ENCODE measurements around the gene AQP3.

The AQP3 gene

DNA sequence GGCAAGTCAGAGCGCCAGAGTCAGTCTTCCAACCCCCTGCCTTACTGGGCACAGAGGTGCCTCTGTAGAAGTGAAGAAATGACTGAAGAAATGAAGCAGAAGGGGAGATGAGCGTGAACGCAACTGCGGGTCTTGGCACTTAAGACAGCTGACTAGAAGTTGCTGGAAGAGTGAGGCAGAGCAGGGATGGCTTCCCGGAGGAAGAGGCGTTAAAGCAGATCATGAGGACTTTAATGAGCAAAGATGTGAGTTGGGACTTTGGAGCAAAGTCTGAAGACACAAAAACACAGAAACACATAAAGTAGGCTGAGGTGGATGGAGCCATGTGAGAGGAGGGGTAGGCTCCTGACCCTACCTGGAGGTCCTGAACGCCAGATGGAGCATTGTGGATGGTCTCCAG, 7.2 kb downstream of the AQP3 start:
- H3K14ac ChIP-seq (ENCODE audit: low read length), result no peak overlapping the region
- peaks cover 23 to 25% of the 10 kb centered on the region in 2 experiments for H3K4me1 ChIP-seq (ENCODE audit: control insufficient read depth in 1 of 2, insufficient read depth in 2 of 2, low read length in 2 of 2)
- no peaks in the 10 kb centered on the region for H3K79me2 ChIP-seq (ENCODE audit: control insufficient read depth, insufficient read depth, low read length, poor library complexity)
- no peak overlapping the region for H3K4me2 ChIP-seq (ENCODE audit: low read length)
- no peak overlapping the region for H4K8ac ChIP-seq (ENCODE audit: low read depth, low read length)
- no peak overlapping the region for H3K4me3 ChIP-seq (ENCODE audit: low read depth, low read length)
- no peak overlapping the region for H2AK5ac ChIP-seq (ENCODE audit: low read length)
- no peak for DNase-seq
- H4K12ac ChIP-seq (ENCODE audit: low read depth, low read length), result no peak overlapping the region
- H2AFZ ChIP-seq (ENCODE audit: insufficient read depth, low read length, poor library complexity), result no peak overlapping the region
- no peak overlapping the region for H2BK12ac ChIP-seq (ENCODE audit: low read length)
- H3K9ac ChIP-seq (ENCODE audit: low read length), result no peak overlapping the region
- no peak overlapping the region for H3K18ac ChIP-seq (ENCODE audit: low read length)
- H2BK5ac ChIP-seq (ENCODE audit: low read depth, low read length, poor library complexity), result no peak overlapping the region
- H3K36me3 ChIP-seq (ENCODE audit: control insufficient read depth in 1 of 2, insufficient read depth in 2 of 2, low read length in 2 of 2), result no peaks in the 10 kb centered on the region
- WGBS (ENCODE audit: extremely low coverage, insufficient coverage, insufficient read length), result no CpG with 5 or more reads among the region's 7 CpGs
- no peak overlapping the region for H3K27ac ChIP-seq (ENCODE audit: low read depth, low read length)
- H3K27me3 ChIP-seq (ENCODE audit: insufficient read depth, low read length), result no peaks in the 10 kb centered on the region
- H2BK120ac ChIP-seq (ENCODE audit: insufficient read depth, low read length, poor library complexity), result no peak overlapping the region
- no peaks in the 10 kb centered on the region for H3K79me1 ChIP-seq (ENCODE audit: low read length)
- H3K9me3 ChIP-seq (ENCODE audit: insufficient read depth, low read depth, low read length), result no peaks in the 10 kb centered on the region
- no peak overlapping the region for H4K91ac ChIP-seq (ENCODE audit: low read depth, low read length)
- no peak overlapping the region for H3K23ac ChIP-seq (ENCODE audit: low read length)
- H3K4ac ChIP-seq (ENCODE audit: low read depth, low read length), result no peak overlapping the region

- Histone ChIP-seq H4K12ac (ENCODE audit: low read depth, low read length) (no peak overlapping the region), H4K91ac (ENCODE audit: low read depth, low read length) (no peak overlapping the region), H3K4me2 (ENCODE audit: low read length) (no peak overlapping the region), H3K4me1 (ENCODE audit: control insufficient read depth in 1 of 2, insufficient read depth in 2 of 2, low read length in 2 of 2) (peaks cover 23 to 25% of the 10 kb centered on the region in 2 experiments), H3K79me1 (ENCODE audit: low read length) (no peaks in the 10 kb centered on the region), H2BK120ac (ENCODE audit: insufficient read depth, low read length, poor library complexity) (no peak overlapping the region), H3K36me3 (ENCODE audit: control insufficient read depth in 1 of 2, insufficient read depth in 2 of 2, low read length in 2 of 2) (no peaks in the 10 kb centered on the region), H3K9ac (ENCODE audit: low read length) (no peak overlapping the region), H3K4me3 (ENCODE audit: low read depth, low read length) (no peak overlapping the region), H3K23ac (ENCODE audit: low read length) (no peak overlapping the region), H3K9me3 (ENCODE audit: insufficient read depth, low read depth, low read length) (no peaks in the 10 kb centered on the region), H4K8ac (ENCODE audit: low read depth, low read length) (no peak overlapping the region), H3K79me2 (ENCODE audit: control insufficient read depth, insufficient read depth, low read length, poor library complexity) (no peaks in the 10 kb centered on the region), H2BK5ac (ENCODE audit: low read depth, low read length, poor library complexity) (no peak overlapping the region), H3K27me3 (ENCODE audit: insufficient read depth, low read length) (no peaks in the 10 kb centered on the region), H3K27ac (ENCODE audit: low read depth, low read length) (no peak overlapping the region), H2BK12ac (ENCODE audit: low read length) (no peak overlapping the region), H2AFZ (ENCODE audit: insufficient read depth, low read length, poor library complexity) (no peak overlapping the region), H3K4ac (ENCODE audit: low read depth, low read length) (no peak overlapping the region), H3K14ac (ENCODE audit: low read length) (no peak overlapping the region), H2AK5ac (ENCODE audit: low read length) (no peak overlapping the region), H3K18ac (ENCODE audit: low read length) (no peak overlapping the region)
- no CpG with 5 or more reads among the region's 6 CpGs for WGBS (ENCODE audit: extremely low coverage, insufficient coverage, insufficient read length)
- no peak for DNase-seq
These were observed 7.7 kb downstream of the AQP3 start for GRCh38 chr9:33439731-33440130.

GRCh38 chr9:33438926-33439680, 8.3 kb downstream of the AQP3 start:
- H3K27me3 ChIP-seq (ENCODE audit: insufficient read depth, low read length), result no peaks in the 10 kb centered on the region
- H2AK5ac ChIP-seq (ENCODE audit: low read length), result no peak overlapping the region
- H3K9ac ChIP-seq (ENCODE audit: low read length), result no peak overlapping the region
- WGBS (ENCODE audit: extremely low coverage, insufficient coverage, insufficient read length), result no CpG with 5 or more reads among the region's 7 CpGs
- H3K27ac ChIP-seq (ENCODE audit: low read depth, low read length), result no peak overlapping the region
- no peak overlapping the region for H3K18ac ChIP-seq (ENCODE audit: low read length)
- H3K23ac ChIP-seq (ENCODE audit: low read length), result no peak overlapping the region
- no peak overlapping the region for H4K8ac ChIP-seq (ENCODE audit: low read depth, low read length)
- H4K12ac ChIP-seq (ENCODE audit: low read depth, low read length), result no peak overlapping the region
- no peak overlapping the region for H2BK120ac ChIP-seq (ENCODE audit: insufficient read depth, low read length, poor library complexity)
- no peaks in the 10 kb centered on the region for H3K79me1 ChIP-seq (ENCODE audit: low read length)
- no peak overlapping the region for H2AFZ ChIP-seq (ENCODE audit: insufficient read depth, low read length, poor library complexity)
- no peaks in the 10 kb centered on the region for H3K9me3 ChIP-seq (ENCODE audit: insufficient read depth, low read depth, low read length)
- no peak overlapping the region for H3K14ac ChIP-seq (ENCODE audit: low read length)
- DNase-seq, result no peak
- no peak overlapping the region for H3K4me2 ChIP-seq (ENCODE audit: low read length)
- H3K4me1 ChIP-seq (ENCODE audit: control insufficient read depth in 1 of 2, insufficient read depth in 2 of 2, low read length in 2 of 2), result peaks cover 23 to 25% of the 10 kb centered on the region in 2 experiments
- no peak overlapping the region for H4K91ac ChIP-seq (ENCODE audit: low read depth, low read length)
- no peaks in the 10 kb centered on the region for H3K36me3 ChIP-seq (ENCODE audit: control insufficient read depth in 1 of 2, insufficient read depth in 2 of 2, low read length in 2 of 2)
- no peak overlapping the region for H3K4me3 ChIP-seq (ENCODE audit: low read depth, low read length)
- H3K79me2 ChIP-seq (ENCODE audit: control insufficient read depth, insufficient read depth, low read length, poor library complexity), result no peaks in the 10 kb centered on the region
- H3K4ac ChIP-seq (ENCODE audit: low read depth, low read length), result no peak overlapping the region
- H2BK5ac ChIP-seq (ENCODE audit: low read depth, low read length, poor library complexity), result no peak overlapping the region
- no peak overlapping the region for H2BK12ac ChIP-seq (ENCODE audit: low read length)

- Histone ChIP-seq H3K4ac (ENCODE audit: low read depth, low read length) (no peak overlapping the region), H2BK120ac (ENCODE audit: insufficient read depth, low read length, poor library complexity) (no peak overlapping the region), H3K18ac (ENCODE audit: low read length) (no peak overlapping the region), H3K27me3 (ENCODE audit: insufficient read depth, low read length) (no peaks in the 10 kb centered on the region), H4K8ac (ENCODE audit: low read depth, low read length) (no peak overlapping the region), H2AFZ (ENCODE audit: insufficient read depth, low read length, poor library complexity) (no peak overlapping the region), H3K4me3 (ENCODE audit: low read depth, low read length) (no peak overlapping the region), H3K79me1 (ENCODE audit: low read length) (no peaks in the 10 kb centered on the region), H3K14ac (ENCODE audit: low read length) (no peak overlapping the region), H3K23ac (ENCODE audit: low read length) (no peak overlapping the region), H3K27ac (ENCODE audit: low read depth, low read length) (no peak overlapping the region), H2BK12ac (ENCODE audit: low read length) (no peak overlapping the region), H2BK5ac (ENCODE audit: low read depth, low read length, poor library complexity) (no peak overlapping the region), H2AK5ac (ENCODE audit: low read length) (no peak overlapping the region), H3K9me3 (ENCODE audit: insufficient read depth, low read depth, low read length) (no peaks in the 10 kb centered on the region), H4K91ac (ENCODE audit: low read depth, low read length) (no peak overlapping the region), H3K36me3 (ENCODE audit: control insufficient read depth in 1 of 2, insufficient read depth in 2 of 2, low read length in 2 of 2) (no peaks in the 10 kb centered on the region), H4K12ac (ENCODE audit: low read depth, low read length) (no peak overlapping the region), H3K4me2 (ENCODE audit: low read length) (no peak overlapping the region), H3K4me1 (ENCODE audit: control insufficient read depth in 1 of 2, insufficient read depth in 2 of 2, low read length in 2 of 2) (peaks cover 19 to 22% of the 10 kb centered on the region in 2 experiments), H3K79me2 (ENCODE audit: control insufficient read depth, insufficient read depth, low read length, poor library complexity) (no peaks in the 10 kb centered on the region), H3K9ac (ENCODE audit: low read length) (no peak overlapping the region)
- no peak for DNase-seq
- WGBS (ENCODE audit: extremely low coverage, insufficient coverage, insufficient read length), result no CpG with 5 or more reads among the region's 1 CpG
These were observed 9.5 kb downstream of the AQP3 start for GRCh38 chr9:33437898-33438297.

Data from trophoblast cell (in vitro differentiated cells and primary cell).